Measurements from ENCODE around the gene UTP14A.

DNA sequence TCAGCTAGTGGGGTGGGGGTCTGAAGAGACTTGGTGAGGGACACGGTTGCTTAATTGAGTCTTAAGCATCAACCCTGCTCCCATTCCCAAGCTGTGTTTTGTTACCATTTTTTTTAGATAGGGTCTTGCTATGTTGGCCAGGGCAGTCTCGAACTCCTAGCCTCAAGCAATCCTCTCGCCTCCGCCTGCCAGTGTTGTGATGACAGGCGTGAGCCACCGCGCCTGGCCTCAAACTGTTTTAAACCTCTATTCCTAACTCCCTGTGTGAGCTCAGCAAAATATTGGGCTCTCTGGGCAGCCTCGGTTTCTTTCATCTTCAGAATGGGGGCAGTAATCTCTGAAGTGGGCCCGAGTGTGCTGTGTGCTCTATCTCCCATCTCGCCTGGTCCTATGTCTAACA is 50.2 kb downstream of the UTP14A start:
- TF ChIP-seq POLR2A (IDR thresholded peaks at IDR 0.05) (no peak), CTCF (IDR thresholded peaks at IDR 0.05) (no peak)
